HG03342 (cell line): Measurements from ENCODE around the gene SAMD15.
A peak's percentile ranks its signal among the peaks of the same experiment; 100 is the strongest.
"Not testable (repeated sequence)": the region's sequence is repeated elsewhere in the genome, so short reads cannot be mapped to it uniquely, and the experiment has no call there.

Source experiments
- ATAC-seq: cut with Tn5 transposase; IDR thresholded peaks from one replicate; pipeline ENCODE4 v1.9.1; 2021; ENCODE audit warnings: mild to moderate bottlenecking, moderate library complexity; ENCODE audit not compliant: unreplicated experiment

Gene SAMD15

DNA sequence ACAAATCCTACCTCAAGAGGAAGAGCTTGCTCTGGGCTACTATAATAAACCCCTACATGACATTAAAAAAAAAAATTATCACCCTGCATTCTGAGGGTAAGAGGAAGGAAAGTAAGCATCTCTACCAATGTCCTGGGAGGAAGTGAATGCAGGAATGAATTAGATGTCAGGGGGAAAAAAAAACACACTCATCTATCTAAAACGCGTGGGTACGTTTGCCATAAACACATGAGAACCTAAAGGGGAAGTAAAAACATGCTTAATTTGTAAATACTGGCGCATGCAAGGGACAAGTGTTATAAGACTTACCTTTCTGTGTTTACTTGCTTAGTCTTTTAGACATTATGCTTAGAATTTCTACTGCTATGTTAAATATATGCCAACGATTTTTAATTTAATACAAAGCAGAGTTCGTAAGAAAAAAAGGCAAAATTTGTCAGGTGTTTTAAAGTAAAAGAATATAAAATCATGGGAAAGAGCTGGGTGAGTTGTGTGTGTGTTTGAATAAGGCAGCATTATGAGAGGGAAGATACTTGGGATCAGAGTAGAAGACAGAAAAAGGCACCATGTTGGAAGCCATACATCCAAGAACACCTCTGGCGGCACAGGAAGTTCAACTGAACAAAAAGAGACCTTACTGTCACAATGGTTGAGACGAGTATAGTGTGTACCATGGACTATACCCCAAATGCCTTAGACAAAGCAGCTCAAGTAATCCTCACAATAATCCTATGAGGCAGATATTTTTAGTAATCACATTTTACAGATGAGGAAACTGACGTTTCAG is 1.8 kb upstream of the SAMD15 start:
- ATAC-seq = no peak

GRCh38 chr14:77375973-77376770 is 1.0 kb upstream of the SAMD15 start:
- peak; percentile 16 for ATAC-seq

DNA sequence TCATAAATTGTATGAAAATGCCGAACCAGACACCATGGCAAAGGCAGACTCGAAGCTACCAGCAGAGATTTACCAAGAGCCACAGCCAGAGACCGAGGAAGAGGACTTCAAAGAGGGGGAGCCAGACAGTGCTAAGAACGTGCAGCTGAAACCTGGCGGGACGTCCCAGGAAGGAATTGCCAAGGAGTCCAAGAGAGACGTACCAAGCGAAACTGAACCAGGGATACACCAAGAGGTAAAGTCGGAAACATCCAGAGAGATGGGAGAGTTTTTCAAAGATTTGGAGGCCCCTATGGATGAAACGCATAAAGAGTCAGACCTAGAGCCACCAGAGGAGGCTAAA is 294 bp downstream of the SAMD15 start:
- ATAC-seq = peak; percentile 2

- ATAC-seq = no peak
These were observed 1.5 kb downstream of the SAMD15 start for GRCh38 chr14:77378701-77379100.

DNA sequence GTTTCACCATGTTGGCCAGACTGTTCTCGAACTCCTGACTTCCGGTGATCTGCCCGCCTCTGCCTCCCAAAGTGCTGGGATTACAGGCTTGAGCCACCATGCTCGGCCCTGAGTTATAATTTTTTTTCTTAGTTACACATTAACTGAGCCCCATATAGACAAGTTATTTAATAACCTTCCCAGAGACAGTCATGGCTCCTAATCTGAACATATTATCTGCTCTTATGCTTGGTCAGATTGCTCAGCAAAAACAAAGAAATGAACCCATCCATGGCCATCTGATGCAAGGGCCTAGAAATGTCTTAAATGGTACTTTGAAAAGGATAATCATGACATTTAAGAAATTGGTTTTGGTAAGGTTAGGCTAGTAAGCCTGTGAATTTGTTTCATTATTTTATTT is 13.0 kb downstream of the SAMD15 start:
- ATAC-seq = no peak

DNA sequence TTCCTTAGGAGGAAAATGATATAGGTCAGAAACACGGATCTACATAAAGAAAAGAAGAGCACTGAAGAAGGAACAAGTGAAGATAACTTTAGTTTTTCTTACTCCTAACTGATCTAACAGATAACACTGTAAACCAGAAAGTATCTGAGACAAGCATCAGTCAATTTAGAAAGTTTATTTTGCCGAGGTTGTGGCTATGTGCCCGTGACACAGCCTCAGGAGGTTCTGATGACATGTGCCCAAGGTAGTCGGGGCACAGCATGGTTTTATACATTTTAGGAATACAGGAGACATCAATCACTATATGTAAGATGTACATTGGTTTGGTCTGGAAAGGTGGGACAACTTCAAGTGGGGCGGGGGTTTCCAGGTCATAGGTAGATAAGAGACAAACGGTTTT is 23.0 kb downstream of the SAMD15 start:
- no peak for ATAC-seq

DNA sequence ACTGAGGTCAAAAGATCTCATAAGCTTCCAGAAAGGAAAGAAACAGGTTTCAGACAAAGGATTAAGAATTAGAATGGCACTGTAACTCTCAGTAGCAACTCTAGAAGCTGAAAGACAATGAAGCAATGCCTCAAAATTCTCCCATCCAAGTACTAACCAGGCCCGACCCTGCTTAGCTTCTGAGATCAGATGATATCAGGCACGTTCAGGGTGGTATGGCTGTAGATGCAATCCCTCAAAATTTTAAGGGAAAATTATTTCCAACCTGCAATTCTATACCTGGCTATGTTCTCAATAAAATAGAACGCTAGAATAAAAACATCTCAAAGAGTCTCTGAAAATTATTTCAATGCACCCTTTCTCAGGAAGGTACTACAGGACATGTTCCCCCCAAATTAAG is 26.6 kb downstream of the SAMD15 start:
- ATAC-seq = no peak

- ATAC-seq = no peak
These were observed 28.9 kb downstream of the SAMD15 start for GRCh38 chr14:77406086-77406485.

DNA sequence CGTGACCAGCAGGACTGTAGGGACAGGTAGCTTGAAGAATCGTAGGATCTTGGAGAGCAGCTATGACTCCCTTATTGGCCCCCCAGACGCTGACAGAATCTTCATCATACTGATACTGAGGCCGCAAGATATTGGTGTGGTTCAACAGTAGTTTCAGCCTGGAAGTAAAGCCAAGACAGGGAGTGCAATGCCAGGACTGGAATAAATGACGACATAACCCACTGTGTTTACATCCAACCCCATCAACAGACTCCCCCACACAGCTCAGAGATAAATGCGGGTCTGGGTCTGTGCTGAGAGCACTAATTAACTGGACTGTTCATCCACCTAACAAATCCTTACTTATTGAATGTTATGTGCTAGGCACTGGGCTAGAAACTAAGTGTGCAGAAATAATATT is 29.5 kb downstream of the SAMD15 start:
- ATAC-seq = no peak

DNA sequence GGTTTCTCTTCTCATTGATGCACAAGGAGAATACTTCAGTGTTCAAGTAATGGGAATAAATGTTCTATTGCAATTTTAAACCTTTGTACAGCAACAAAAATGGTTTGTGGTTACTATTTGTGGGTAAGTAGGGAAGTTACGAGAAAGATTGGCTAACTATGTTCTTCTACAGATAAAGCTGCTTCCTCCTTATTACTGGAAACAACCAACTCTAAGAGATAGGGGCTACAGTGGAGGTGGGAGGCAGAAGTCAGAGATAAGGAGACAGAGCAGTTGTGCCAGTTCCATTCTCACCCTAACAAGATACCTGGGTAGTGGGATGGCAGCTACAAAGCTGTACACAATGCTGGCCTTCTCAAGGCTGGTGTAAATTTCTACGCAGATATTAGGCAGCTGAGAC is 30.0 kb downstream of the SAMD15 start:
- ATAC-seq = no peak

GRCh38 chr14:77409131-77409533 is 32.0 kb downstream of the SAMD15 start:
- no peak for ATAC-seq

GRCh38 chr14:77415403-77416030 is 38.3 kb downstream of the SAMD15 start:
- not testable (repeated sequence) for ATAC-seq

DNA sequence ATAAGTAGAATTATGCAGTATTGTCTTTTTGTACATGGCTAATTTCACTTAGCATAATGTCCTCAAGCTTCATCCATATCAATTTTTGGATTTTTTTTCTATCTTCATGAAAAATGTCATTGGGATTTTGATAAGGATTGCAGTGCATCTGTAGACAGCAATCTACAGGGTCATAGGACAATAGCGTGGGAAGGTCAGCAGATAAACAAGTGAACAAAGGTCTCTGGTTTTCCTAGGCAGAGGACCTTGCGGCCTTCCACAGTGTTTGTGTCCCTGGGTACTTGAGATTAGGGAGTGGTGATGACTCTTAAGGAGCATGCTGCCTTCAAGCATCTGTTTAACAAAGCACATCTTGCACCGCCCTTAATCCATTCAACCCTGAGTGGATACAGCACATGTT is 38.9 kb downstream of the SAMD15 start:
- not testable (repeated sequence) for ATAC-seq

- no peak for ATAC-seq
These were observed 39.7 kb downstream of the SAMD15 start for GRCh38 chr14:77416836-77417235.

DNA sequence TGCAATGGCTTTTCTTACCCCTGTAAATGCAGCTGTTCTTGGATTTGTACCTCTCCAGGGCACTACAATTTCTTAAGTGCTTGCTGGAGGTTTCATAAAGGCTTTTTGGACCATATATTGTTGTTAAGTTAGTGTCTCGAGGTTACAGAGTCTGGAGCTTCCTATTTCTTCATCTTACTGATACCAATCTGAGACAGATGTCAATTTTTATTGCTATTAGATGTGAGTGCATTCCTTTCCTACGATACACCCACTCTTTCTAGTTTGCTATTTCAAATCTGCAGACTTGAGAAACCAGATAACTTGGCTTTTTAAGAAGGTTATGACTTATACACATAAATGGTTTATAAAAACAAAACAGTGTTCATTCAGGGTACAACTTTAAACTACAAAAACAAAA is 44.0 kb downstream of the SAMD15 start:
- no peak for ATAC-seq

GRCh38 chr14:77423423-77423822 is 46.2 kb downstream of the SAMD15 start, which contains the start of gene NOXRED1:
NOXRED1 (minus strand) TSS chr14:77423523; CDS start chr14:77422889, 634 bp downstream.
- no peak for ATAC-seq

GRCh38 chr14:77424862-77425261 is 47.7 kb downstream of the SAMD15 start:
- ATAC-seq = no peak

- ATAC-seq = no peak
These were observed 49.2 kb downstream of the SAMD15 start for GRCh38 chr14:77426396-77426795.

GRCh38 chr14:77436042-77436441 is 58.9 kb downstream of the SAMD15 start:
- no peak for ATAC-seq

- ATAC-seq = no peak
These were observed 61.4 kb downstream of the SAMD15 start for GRCh38 chr14:77438596-77438995.

- ATAC-seq = no peak
These were observed 62.7 kb downstream of the SAMD15 start for GRCh38 chr14:77439861-77440260.
